Caki2 (cell line): Measurements from ENCODE around the gene KNCN. TPM values are rescaled to one million over a fixed set of nuclear protein-coding genes. Genes with fewer than 3 reads are reported as not detected.

ENCODE experiments used
- DNase-seq: peaks from one replicate; pipeline ENCODE4 v3.0.0-alpha.2; 2015; ENCODE audit warnings: low read depth
- in situ Hi-C: cut with HindIII; loops from 2 replicates; pipeline ENCODE4 v1.10.0; 2016; ENCODE audit warnings: low sequenced_read_pairs, low pct_unique_long_range_greater_than_20kb, mixed read lengths
- total RNA-seq: library from RNA; depleted of rRNA; stranded (reverse); fragments of >200 nt; shearing (Covaris generic); gene quantifications from 2 replicates; pipeline ENCODE4 v1.2.3, GENCODE V29; 2014; ENCODE audit warnings: low replicate concordance

The KNCN gene
- total RNA-seq, 1 experiment from 2014 or later, result not detected

GRCh38 chr1:46529031-46529630 is 22.3 kb downstream of the KNCN start:
- no peak for DNase-seq
- in situ Hi-C loops, result no loop called here

DNA sequence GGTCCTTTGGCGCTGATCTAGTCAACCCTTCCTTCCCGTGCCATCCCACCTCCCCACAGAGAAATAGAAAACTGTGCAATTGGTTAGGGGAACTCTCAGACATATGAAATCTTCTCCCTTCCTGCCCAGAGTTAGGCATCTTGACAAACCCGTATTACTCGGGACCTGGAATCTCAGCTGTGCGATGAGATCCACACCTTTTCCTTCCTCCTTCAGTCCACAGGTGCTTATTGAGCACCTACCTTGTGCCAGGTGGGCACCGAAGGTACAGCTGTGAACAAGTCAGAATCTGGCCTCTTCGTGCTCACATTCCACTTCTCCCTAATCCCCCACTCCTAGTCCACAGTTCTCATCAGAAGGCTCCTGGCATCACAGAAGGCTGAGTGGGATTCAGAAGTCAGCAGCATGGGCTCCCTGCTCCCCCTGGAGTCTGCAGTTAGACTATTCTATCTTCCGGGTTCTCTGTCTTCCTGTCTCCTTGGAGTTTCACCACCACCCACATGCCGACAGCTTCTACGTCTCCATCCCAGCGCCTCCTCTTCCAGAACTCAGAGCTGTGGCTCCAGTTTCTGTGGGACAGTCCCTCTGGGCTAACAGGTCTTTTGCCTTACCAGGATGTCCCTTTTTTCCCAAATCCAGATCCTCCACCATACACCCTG is 23.0 kb downstream of the KNCN start:
- in situ Hi-C loops, result no loop called here
- DNase-seq, result no peak

DNA sequence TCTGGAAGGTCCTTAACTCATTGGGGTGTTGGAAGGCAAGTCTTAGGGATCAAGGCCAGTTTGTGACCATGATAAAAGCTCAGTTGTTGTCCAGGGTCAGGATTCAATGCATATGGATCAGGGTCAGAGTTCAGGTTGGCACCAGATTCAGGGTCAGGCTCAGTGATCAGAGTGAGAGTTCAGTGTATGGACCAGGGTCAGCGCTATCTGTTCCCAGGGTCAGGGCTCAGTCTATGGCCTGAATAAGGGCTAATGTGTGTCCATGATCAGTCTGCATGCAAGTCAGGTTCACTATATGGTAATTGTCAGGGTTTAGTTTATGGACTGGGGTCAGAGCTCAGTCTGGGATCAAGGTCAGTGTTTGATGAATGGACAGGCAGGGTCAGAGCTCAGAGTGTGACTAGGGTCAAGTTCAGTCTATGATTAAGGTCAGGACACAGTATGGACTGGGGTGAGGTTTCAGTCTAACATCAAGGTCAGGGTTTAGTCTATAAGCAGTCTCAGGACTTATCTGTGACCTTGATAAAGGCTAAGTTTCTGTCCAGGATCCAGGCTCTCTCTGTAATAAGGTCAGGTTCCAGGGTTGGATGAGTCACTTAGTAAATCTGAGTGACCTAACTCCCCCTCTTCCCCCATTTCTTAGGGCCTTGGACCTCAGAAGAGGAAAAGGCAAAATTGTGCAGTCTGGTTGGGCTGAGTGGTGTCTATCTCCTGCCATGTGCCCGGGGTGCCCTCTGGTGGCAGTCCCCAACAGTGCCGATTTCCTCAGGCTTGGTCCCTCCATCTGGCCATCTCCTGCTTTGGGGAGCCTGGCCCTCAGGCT is 23.8 kb downstream of the KNCN start:
- in situ Hi-C loops, result no loop called here
- peak; percentile 55 for DNase-seq

DNA sequence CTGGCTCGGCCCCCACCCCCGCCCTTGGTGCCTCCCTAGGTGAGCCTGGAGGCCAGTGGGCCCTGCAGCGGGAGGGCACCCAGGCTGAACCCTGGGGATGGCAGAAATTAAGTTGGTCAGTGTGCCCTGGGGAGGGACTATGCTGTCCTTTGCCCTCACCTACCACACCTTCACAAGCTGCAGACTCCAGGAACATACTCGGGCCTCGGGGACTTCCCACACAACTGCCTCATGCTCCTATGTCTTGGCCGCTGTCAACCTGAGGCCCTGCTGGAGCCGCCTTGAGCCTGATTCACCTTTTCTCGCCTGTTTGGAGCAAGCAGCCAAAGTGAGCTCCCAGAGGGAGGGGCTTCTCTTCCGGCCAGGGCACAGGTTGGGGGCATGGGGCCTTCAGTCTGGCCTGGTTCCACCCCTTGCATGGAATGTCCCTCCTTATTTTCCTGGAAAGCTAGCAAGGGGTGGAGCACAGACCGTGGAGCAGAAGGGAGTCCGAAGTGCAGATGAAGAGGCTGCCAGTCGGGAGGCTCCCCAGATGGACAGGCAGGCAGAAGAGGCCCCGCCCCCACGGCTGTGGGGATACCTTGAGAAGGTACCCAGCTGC is 24.7 kb downstream of the KNCN start:
- DNase-seq, result no peak
- in situ Hi-C loops, result no loop called here

GRCh38 chr1:46526013-46526690 is 25.3 kb downstream of the KNCN start:
- no peak for DNase-seq
- in situ Hi-C loops, result no loop called here

DNA sequence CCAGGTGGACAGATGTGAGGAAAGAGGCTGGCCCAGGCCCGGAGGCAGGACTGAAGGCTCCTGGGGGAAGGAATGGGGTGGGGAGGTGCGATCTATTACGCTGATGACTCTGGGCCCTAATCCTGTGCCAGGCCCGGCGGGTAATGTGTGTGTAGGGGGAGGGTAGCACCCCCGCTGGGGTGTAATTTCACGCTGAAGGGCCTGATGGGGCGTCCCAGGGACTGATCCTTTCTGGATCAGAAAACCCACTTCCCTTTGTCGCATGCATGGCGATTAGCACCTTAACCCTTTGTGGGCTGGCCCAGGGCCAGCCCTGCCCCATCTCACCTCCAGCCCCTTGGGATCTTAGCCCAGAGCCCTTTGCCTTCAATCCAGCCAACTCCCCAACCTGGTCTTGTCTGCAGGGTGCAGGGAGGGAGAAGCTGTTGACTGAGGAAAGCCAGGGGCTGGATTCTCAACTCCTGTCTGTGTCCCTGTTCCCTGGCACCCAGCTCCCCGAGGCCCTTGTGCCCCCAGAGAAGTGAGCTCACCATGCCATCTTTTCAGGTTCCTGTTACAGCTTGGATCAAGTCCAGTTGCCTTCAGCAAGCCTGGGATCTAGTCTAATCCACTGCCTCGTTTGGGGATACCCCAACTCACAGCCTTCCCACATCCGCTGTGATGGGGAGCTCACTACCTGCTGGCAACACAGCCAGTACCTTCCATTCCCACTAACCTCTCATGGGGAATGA is 26.0 kb downstream of the KNCN start:
- in situ Hi-C loops, result no loop called here
- DNase-seq, result no peak

GRCh38 chr1:46524843-46525242 is 26.6 kb downstream of the KNCN start:
- no peak for DNase-seq
- in situ Hi-C loops, result no loop called here

DNA sequence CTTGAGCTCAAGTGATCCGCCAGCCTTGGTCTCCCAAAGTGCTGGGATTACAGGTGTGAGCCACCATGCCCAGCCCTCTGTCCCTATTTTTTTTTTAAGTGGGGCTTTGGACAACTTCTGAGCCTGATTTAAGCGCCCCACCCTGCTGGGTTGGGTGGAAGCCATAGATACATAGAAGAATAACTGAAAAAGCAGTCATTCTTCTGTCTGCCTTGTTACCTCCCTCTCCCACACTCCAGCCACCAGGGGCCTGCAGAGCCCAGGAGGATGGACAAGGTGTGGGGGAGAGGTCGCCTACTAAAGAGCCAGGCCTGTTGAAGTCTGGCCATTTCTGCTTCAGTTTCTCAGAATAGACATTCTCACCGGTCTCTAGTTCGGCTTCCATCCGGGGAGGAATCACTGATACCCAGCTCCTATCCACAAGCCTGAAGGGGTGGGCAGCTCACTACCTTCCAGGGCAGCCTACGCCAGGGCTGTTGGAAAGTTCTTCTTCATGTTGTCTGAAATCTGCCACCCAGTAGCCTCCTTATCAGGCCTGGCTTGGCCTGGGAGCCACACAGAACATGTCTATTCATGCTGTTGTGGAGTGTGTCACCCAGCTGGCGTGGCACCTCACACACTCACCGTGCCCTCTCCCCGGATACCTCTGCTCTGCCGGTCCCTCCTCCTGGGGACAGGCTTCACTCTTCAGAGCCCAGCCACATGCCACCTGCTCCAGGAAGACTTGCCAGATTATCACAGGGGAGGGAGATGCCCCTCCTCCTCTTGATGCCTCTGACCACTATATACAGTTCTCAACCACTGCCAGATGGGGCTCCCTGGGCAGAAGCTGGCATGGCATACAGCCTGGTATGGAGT is 27.7 kb downstream of the KNCN start:
- in situ Hi-C loops, result no loop called here

DNA sequence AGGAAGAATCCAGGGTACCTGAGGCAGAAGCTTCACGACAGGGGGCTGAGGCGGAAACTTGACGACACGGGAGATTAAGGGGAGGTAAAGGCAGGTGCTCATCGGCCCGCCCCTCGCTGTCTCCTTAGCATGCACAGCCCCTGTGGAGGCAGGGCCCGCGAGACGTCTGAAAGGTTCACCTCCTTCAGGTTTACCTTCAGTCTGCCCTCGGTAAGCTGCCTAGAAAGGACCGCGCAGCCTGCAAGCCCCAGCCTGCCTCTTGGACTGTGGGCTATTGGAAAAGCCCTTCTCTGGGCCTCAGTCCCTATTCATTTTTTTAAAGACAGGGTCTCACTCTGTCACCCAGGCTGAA is 28.5 kb downstream of the KNCN start:
- DNase-seq, result no peak
- in situ Hi-C loops, result no loop called here

More for the DNA sequence above, 27.7 kb downstream of the KNCN start:
- no peak for DNase-seq

GRCh38 chr1:46522184-46522968 is 29.1 kb downstream of the KNCN start:
- in situ Hi-C loops, result no loop called here
- peak; percentile 44 for DNase-seq

DNA sequence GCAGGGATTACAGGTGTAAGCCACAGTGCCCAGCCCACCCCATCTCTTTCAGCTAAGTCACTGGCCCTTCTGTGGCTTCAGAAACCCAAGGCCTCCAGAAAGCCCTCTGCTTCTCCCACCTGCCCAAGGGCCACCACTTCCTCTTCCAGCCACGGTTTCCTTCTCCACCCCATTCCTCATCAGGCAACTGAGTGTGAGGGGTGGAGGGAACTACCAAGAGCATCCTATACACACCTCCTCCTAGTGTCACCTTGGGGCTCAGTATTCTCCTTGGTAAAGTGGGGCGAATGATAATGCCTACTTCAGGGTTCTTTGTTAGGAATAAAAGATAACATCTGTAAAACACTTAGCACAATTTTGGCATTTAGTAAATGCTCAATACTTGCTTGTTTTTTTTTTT is 30.0 kb downstream of the KNCN start:
- in situ Hi-C loops, result no loop called here

GRCh38 chr1:46520063-46520911 is 31.2 kb downstream of the KNCN start:
- DNase-seq, result peak; percentile 43
- in situ Hi-C loops, result no loop called here

More for the DNA sequence above, 30.0 kb downstream of the KNCN start:
- DNase-seq, result no peak

- in situ Hi-C loops, result no loop called here
- DNase-seq, result no peak
Observed at GRCh38 chr1:46519209-46519608, 32.2 kb downstream of the KNCN start.

GRCh38 chr1:46517932-46518498 is 33.4 kb downstream of the KNCN start:
- in situ Hi-C loops, result no loop called here
- no peak for DNase-seq

GRCh38 chr1:46517010-46517600 is 34.3 kb downstream of the KNCN start:
- peak; percentile 47 for DNase-seq
- in situ Hi-C loops, result no loop called here
